GM12892 (cell line): Measurements from ENCODE around the gene GALNT13.

Experiments used
- POLR2A ChIP-seq: IDR thresholded peaks from 2 replicates; pipeline ENCODE4 v1.6.1; 2011; ENCODE audit warnings: low read depth, low read length, control low read depth
- POLR2AphosphoS5 ChIP-seq: IDR thresholded peaks from 2 replicates; pipeline ENCODE4 v1.6.1; 2011; ENCODE audit warnings: low read depth, low read length, control low read depth
- TAF1 ChIP-seq: IDR thresholded peaks from 2 replicates; pipeline ENCODE4 v1.6.1; 2011; ENCODE audit warnings: low read depth, mild to moderate bottlenecking, control low read depth, low read length, borderline replicate concordance

GRCh38 chr2:154462634-154463033 is 590.9 kb downstream of the GALNT13 start:
- TF ChIP-seq TAF1 (no peak), POLR2A (no peak), POLR2AphosphoS5 (no peak)
